22Rv1 (cell line): Measurements from ENCODE around the gene SUFU.

Source experiments
- ZFX ChIP-seq: fragments of 450-650 bp; IDR thresholded peaks from 2 replicates; pipeline ENCODE4 v1.6.1; 2017; ENCODE audit warnings: antibody characterized with exemption, borderline replicate concordance
- TF ChIP-seq, protein P1 (sequence below): fragments of 450-650 bp; IDR thresholded peaks from 2 replicates; pipeline ENCODE4 v1.5.1; 2017; ENCODE audit warnings: mild to moderate bottlenecking

DNA sequence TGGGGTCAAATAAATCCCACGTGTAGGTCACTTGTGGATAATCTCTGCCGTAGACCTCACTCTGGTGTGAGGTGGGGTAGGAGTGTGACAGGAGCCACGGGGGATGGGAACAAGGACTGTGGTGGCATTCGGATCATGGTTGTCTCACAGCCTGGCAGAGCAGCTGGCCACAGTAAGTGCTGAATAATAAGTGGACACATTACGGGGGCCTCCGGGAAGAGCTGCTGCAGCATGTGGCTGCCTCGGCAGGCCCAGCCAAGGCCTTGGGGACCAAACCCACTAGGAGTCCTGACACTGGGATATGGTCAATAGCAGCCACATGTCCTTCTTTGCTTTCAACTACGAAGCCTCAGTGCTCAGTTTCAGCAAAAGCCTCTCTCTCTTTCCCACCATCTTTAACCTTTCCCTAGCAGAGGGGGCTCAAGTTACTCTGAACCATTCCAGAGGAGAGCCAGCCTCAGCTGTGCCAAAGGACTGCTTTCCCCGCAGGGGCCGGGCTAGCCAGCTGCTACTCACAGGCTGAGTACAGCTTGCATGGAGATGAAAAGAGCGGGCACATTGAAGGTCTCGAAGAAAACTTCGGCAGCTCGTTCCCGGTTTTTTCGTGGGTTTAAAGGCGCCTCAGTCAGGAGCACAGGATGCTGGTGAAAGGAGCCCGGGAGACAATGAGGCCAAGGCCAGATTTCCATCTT is 18.5 kb upstream of the SUFU start:
- TF ChIP-seq, protein P1, sequence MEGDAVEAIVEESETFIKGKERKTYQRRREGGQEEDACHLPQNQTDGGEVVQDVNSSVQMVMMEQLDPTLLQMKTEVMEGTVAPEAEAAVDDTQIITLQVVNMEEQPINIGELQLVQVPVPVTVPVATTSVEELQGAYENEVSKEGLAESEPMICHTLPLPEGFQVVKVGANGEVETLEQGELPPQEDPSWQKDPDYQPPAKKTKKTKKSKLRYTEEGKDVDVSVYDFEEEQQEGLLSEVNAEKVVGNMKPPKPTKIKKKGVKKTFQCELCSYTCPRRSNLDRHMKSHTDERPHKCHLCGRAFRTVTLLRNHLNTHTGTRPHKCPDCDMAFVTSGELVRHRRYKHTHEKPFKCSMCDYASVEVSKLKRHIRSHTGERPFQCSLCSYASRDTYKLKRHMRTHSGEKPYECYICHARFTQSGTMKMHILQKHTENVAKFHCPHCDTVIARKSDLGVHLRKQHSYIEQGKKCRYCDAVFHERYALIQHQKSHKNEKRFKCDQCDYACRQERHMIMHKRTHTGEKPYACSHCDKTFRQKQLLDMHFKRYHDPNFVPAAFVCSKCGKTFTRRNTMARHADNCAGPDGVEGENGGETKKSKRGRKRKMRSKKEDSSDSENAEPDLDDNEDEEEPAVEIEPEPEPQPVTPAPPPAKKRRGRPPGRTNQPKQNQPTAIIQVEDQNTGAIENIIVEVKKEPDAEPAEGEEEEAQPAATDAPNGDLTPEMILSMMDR: no peak
- no peak for TF ChIP-seq ZFX
